ENCODE measurements around the gene CRYZL1.

The CRYZL1 gene

DNA sequence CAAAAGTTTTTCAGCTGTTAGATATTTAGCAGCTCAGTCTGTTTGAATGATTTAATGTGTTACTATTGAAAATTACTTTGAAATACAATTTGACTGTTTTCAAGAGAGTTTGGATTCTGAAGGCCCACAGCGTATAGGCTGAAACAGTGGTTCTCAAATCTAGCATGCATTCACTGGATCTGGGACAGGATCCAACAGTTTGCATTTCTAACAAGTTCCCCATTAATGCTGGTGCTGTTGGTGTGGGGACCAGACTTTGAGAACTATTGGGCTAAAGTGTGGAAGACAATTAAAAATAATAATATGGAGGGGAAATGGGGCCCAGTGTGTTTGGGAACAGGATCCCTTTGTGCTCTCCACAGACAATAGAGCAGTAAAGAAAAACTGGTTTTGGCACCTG lies 32.7 kb upstream of the CRYZL1 start:
- no peak overlapping the region for H2BK15ac ChIP-seq (ENCODE audit: low read length)
- no peak overlapping the region for H2BK120ac ChIP-seq (ENCODE audit: low read depth, low read length)
- H3K18ac ChIP-seq (ENCODE audit: low read length): no peak overlapping the region
- no CpG with 5 or more reads among the region's 1 CpG for WGBS, 2 donors (ENCODE audit: extremely low coverage in 2 of 2, insufficient read length in 2 of 2, insufficient replicate concordance in 1 of 2)
- H2BK12ac ChIP-seq (ENCODE audit: low read length): no peak overlapping the region
- no peak for DNase-seq (ENCODE audit: low spot score)
- H3K27me3 ChIP-seq (ENCODE audit: control insufficient read depth in 3 of 3, insufficient read depth in 3 of 3, low read depth in 1 of 3, low read length in 3 of 3): no peaks in the 10 kb centered on the region
- H3K36me3 ChIP-seq (replicated peaks in 1 of 2; ENCODE audit: control insufficient read depth in 2 of 2, insufficient read depth in 2 of 2, low read length in 2 of 2): peaks cover 0 to 11% of the 10 kb centered on the region in 2 donors
- no peak overlapping the region for H3K9ac ChIP-seq (ENCODE audit: low read depth, low read length, poor library complexity)
- no peak overlapping the region for H4K91ac ChIP-seq (ENCODE audit: low read depth, low read length, poor library complexity)
- no peak overlapping the region for H3K4me2 ChIP-seq (ENCODE audit: insufficient read depth, low read length, poor library complexity, severe bottlenecking)
- no peak overlapping the region for H3K4me3 ChIP-seq (ENCODE audit: low read length in 2 of 2)
- H4K8ac ChIP-seq (ENCODE audit: low read depth, low read length): no peak overlapping the region
- H2BK5ac ChIP-seq (ENCODE audit: low read length): no peak overlapping the region
- H3K27ac ChIP-seq (replicated peaks; ENCODE audit: low read length): no peak overlapping the region
- H2AFZ ChIP-seq (ENCODE audit: low read length): no peak overlapping the region
- H3K9me3 ChIP-seq (replicated peaks in 1 of 2; ENCODE audit: control insufficient read depth in 2 of 2, insufficient read depth in 1 of 2, low read depth in 1 of 2, low read length in 2 of 2): peaks cover 0 to under 1% of the 10 kb centered on the region in 2 donors
- no peak overlapping the region for H2AK5ac ChIP-seq (ENCODE audit: low read depth, low read length)
- no peak overlapping the region for H3K23ac ChIP-seq (ENCODE audit: low read depth, low read length, poor library complexity)
- peaks cover 2% of the 10 kb centered on the region in 2 donors for H3K4me1 ChIP-seq (ENCODE audit: control insufficient read depth in 2 of 2, insufficient read depth in 1 of 2, low read depth in 1 of 2, low read length in 2 of 2)
- H3K14ac ChIP-seq (ENCODE audit: low read length): no peak overlapping the region
- no peak overlapping the region for H3K4ac ChIP-seq (ENCODE audit: low read length)
- H3K79me1 ChIP-seq (ENCODE audit: low read depth, low read length): peaks cover 5% of the 10 kb centered on the region

- no peaks in the 10 kb centered on the region for H3K9me3 ChIP-seq (replicated peaks in 1 of 2; ENCODE audit: control insufficient read depth in 2 of 2, insufficient read depth in 1 of 2, low read depth in 1 of 2, low read length in 2 of 2)
- no peaks in the 10 kb centered on the region for H3K27me3 ChIP-seq (ENCODE audit: control insufficient read depth in 3 of 3, insufficient read depth in 3 of 3, low read depth in 1 of 3, low read length in 3 of 3)
- H2AFZ ChIP-seq (ENCODE audit: low read length): no peak overlapping the region
- no CpG with 5 or more reads among the region's 8 CpGs for WGBS, 2 donors (ENCODE audit: extremely low coverage in 2 of 2, insufficient read length in 2 of 2, insufficient replicate concordance in 1 of 2)
- peaks cover 0 to 11% of the 10 kb centered on the region in 2 donors for H3K36me3 ChIP-seq (replicated peaks in 1 of 2; ENCODE audit: control insufficient read depth in 2 of 2, insufficient read depth in 2 of 2, low read length in 2 of 2)
- no peak overlapping the region for H2BK5ac ChIP-seq (ENCODE audit: low read length)
- no peak overlapping the region for H2BK12ac ChIP-seq (ENCODE audit: low read length)
- H4K91ac ChIP-seq (ENCODE audit: low read depth, low read length, poor library complexity): no peak overlapping the region
- H4K8ac ChIP-seq (ENCODE audit: low read depth, low read length): no peak overlapping the region
- H3K4me3 ChIP-seq (ENCODE audit: low read length in 2 of 2): no peak overlapping the region
- no peak for DNase-seq (ENCODE audit: low spot score)
- no peak overlapping the region for H3K18ac ChIP-seq (ENCODE audit: low read length)
- H2BK120ac ChIP-seq (ENCODE audit: low read depth, low read length): no peak overlapping the region
- H3K79me1 ChIP-seq (ENCODE audit: low read depth, low read length): peaks cover 5% of the 10 kb centered on the region
- H3K9ac ChIP-seq (ENCODE audit: low read depth, low read length, poor library complexity): no peak overlapping the region
- H2AK5ac ChIP-seq (ENCODE audit: low read depth, low read length): no peak overlapping the region
- H3K4ac ChIP-seq (ENCODE audit: low read length): no peak overlapping the region
- H2BK15ac ChIP-seq (ENCODE audit: low read length): no peak overlapping the region
- no peak overlapping the region for H3K4me2 ChIP-seq (ENCODE audit: insufficient read depth, low read length, poor library complexity, severe bottlenecking)
- no peak overlapping the region for H3K27ac ChIP-seq (replicated peaks; ENCODE audit: low read length)
- peaks cover 2% of the 10 kb centered on the region in 2 donors for H3K4me1 ChIP-seq (ENCODE audit: control insufficient read depth in 2 of 2, insufficient read depth in 1 of 2, low read depth in 1 of 2, low read length in 2 of 2)
- no peak overlapping the region for H3K23ac ChIP-seq (ENCODE audit: low read depth, low read length, poor library complexity)
- no peak overlapping the region for H3K14ac ChIP-seq (ENCODE audit: low read length)
Observed at GRCh38 chr21:33673473-33673872, 31.9 kb upstream of the CRYZL1 start.

- peaks cover 2% of the 10 kb centered on the region in 2 donors for H3K4me1 ChIP-seq (ENCODE audit: control insufficient read depth in 2 of 2, insufficient read depth in 1 of 2, low read depth in 1 of 2, low read length in 2 of 2)
- no peak overlapping the region for H2BK5ac ChIP-seq (ENCODE audit: low read length)
- no peak overlapping the region for H4K91ac ChIP-seq (ENCODE audit: low read depth, low read length, poor library complexity)
- no peak overlapping the region for H3K27ac ChIP-seq (replicated peaks; ENCODE audit: low read length)
- H3K27me3 ChIP-seq (ENCODE audit: control insufficient read depth in 3 of 3, insufficient read depth in 3 of 3, low read depth in 1 of 3, low read length in 3 of 3): no peaks in the 10 kb centered on the region
- H2BK15ac ChIP-seq (ENCODE audit: low read length): no peak overlapping the region
- no peak overlapping the region for H3K14ac ChIP-seq (ENCODE audit: low read length)
- no peak overlapping the region for H3K4ac ChIP-seq (ENCODE audit: low read length)
- H2BK120ac ChIP-seq (ENCODE audit: low read depth, low read length): no peak overlapping the region
- H3K23ac ChIP-seq (ENCODE audit: low read depth, low read length, poor library complexity): no peak overlapping the region
- H2AFZ ChIP-seq (ENCODE audit: low read length): no peak overlapping the region
- no peak overlapping the region for H3K4me2 ChIP-seq (ENCODE audit: insufficient read depth, low read length, poor library complexity, severe bottlenecking)
- no peak overlapping the region for H3K4me3 ChIP-seq (ENCODE audit: low read length in 2 of 2)
- H2AK5ac ChIP-seq (ENCODE audit: low read depth, low read length): no peak overlapping the region
- H3K79me1 ChIP-seq (ENCODE audit: low read depth, low read length): peaks cover 5% of the 10 kb centered on the region
- H3K36me3 ChIP-seq (replicated peaks in 1 of 2; ENCODE audit: control insufficient read depth in 2 of 2, insufficient read depth in 2 of 2, low read length in 2 of 2): peaks cover 0 to 11% of the 10 kb centered on the region in 2 donors
- WGBS, 2 donors (ENCODE audit: extremely low coverage in 2 of 2, insufficient read length in 2 of 2, insufficient replicate concordance in 1 of 2): no CpG with 5 or more reads among the region's 6 CpGs
- H3K9ac ChIP-seq (ENCODE audit: low read depth, low read length, poor library complexity): no peak overlapping the region
- H2BK12ac ChIP-seq (ENCODE audit: low read length): no peak overlapping the region
- H4K8ac ChIP-seq (ENCODE audit: low read depth, low read length): no peak overlapping the region
- no peak overlapping the region for H3K18ac ChIP-seq (ENCODE audit: low read length)
- no peaks in the 10 kb centered on the region for H3K9me3 ChIP-seq (replicated peaks in 1 of 2; ENCODE audit: control insufficient read depth in 2 of 2, insufficient read depth in 1 of 2, low read depth in 1 of 2, low read length in 2 of 2)
- DNase-seq (ENCODE audit: low spot score): no peak
Observed at GRCh38 chr21:33670076-33670978, 28.8 kb upstream of the CRYZL1 start.

DNA sequence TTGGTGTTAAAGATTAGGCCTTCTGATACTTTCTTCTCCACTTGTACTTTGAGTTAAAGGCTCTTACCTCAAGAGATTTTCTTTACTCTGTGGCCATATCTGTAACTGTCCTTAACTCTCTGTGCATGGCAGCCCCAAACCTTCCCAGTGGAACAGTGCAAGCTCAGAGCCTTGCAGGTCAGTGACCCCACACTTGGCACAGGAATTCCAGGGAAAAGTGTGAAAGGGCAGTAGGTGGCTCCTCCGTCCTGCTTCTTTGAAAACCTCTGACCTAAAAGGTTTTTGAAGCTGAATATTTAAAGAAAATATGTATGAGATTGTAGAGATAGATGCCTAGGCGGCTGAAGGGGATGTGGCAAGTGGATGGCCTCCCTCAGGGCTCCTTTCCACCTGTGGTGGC lies 27.1 kb upstream of the CRYZL1 start:
- Histone ChIP-seq H3K9me3 (replicated peaks in 1 of 2; ENCODE audit: control insufficient read depth in 2 of 2, insufficient read depth in 1 of 2, low read depth in 1 of 2, low read length in 2 of 2) (peaks cover 0 to 3% of the 10 kb centered on the region in 2 donors), H3K36me3 (replicated peaks in 1 of 2; ENCODE audit: control insufficient read depth in 2 of 2, insufficient read depth in 2 of 2, low read length in 2 of 2) (peaks cover 0 to 14% of the 10 kb centered on the region in 2 donors), H3K18ac (ENCODE audit: low read length) (no peak overlapping the region), H2BK12ac (ENCODE audit: low read length) (no peak overlapping the region), H4K8ac (ENCODE audit: low read depth, low read length) (no peak overlapping the region), H4K91ac (ENCODE audit: low read depth, low read length, poor library complexity) (no peak overlapping the region), H3K27ac (replicated peaks; ENCODE audit: low read length) (no peak overlapping the region), H3K4me2 (ENCODE audit: insufficient read depth, low read length, poor library complexity, severe bottlenecking) (no peak overlapping the region), H2AK5ac (ENCODE audit: low read depth, low read length) (no peak overlapping the region), H3K4me1 (ENCODE audit: control insufficient read depth in 2 of 2, insufficient read depth in 1 of 2, low read depth in 1 of 2, low read length in 2 of 2) (no peaks in the 10 kb centered on the region), H2AFZ (ENCODE audit: low read length) (no peak overlapping the region), H2BK5ac (ENCODE audit: low read length) (no peak overlapping the region), H3K79me1 (ENCODE audit: low read depth, low read length) (peaks cover 5% of the 10 kb centered on the region), H3K9ac (ENCODE audit: low read depth, low read length, poor library complexity) (no peak overlapping the region), H3K27me3 (ENCODE audit: control insufficient read depth in 3 of 3, insufficient read depth in 3 of 3, low read depth in 1 of 3, low read length in 3 of 3) (no peaks in the 10 kb centered on the region), H2BK120ac (ENCODE audit: low read depth, low read length) (no peak overlapping the region), H3K14ac (ENCODE audit: low read length) (no peak overlapping the region), H3K4ac (ENCODE audit: low read length) (no peak overlapping the region), H3K4me3 (ENCODE audit: low read length in 2 of 2) (no peak overlapping the region), H3K23ac (ENCODE audit: low read depth, low read length, poor library complexity) (no peak overlapping the region), H2BK15ac (ENCODE audit: low read length) (no peak overlapping the region)
- no CpG with 5 or more reads among the region's 2 CpGs for WGBS, 2 donors (ENCODE audit: extremely low coverage in 2 of 2, insufficient read length in 2 of 2, insufficient replicate concordance in 1 of 2)
- DNase-seq (ENCODE audit: low spot score): no peak
